H1 (cell line): ENCODE data around the gene PPIL4.

Experiments
- CHD2 ChIP-seq: IDR thresholded peaks from 2 replicates; pipeline ENCODE4 v1.6.1; 2012; ENCODE audit warnings: low read length, improper control_type of control experiment
- EP300 ChIP-seq, 2 experiments: IDR thresholded peaks; 1 replicate in 1 of 2; 2 replicates in 1 of 2; pipeline ENCODE4 v1.6.1; 2011 to 2012; ENCODE audit warnings: low read depth in 2 of 2, low read length in 2 of 2, mild to moderate bottlenecking in 2 of 2, borderline replicate concordance in 1 of 2, inconsistent platforms in 1 of 2, moderate library complexity in 1 of 2
- EZH2 ChIP-seq: fragments of 200-600 bp; sonication (generic); IDR thresholded peaks from 2 replicates; pipeline ENCODE4 v1.7.1; 2012; ENCODE audit warnings: low read depth, mild to moderate bottlenecking, moderate library complexity, low read length, inconsistent platforms; ENCODE audit not compliant: severe bottlenecking
- JUN ChIP-seq: IDR thresholded peaks from 2 replicates; pipeline ENCODE4 v1.6.1; 2011; ENCODE audit warnings: low read depth, mild to moderate bottlenecking, improper control_type of control experiment, low read length
- JUND ChIP-seq: IDR thresholded peaks from 2 replicates; pipeline ENCODE4 v1.6.1; 2011; ENCODE audit warnings: mild to moderate bottlenecking, improper control_type of control experiment, low read length
- KDM1A ChIP-seq: fragments of 200-600, 300-600 bp; sonication (generic); IDR thresholded peaks from 2 replicates; pipeline ENCODE4 v1.7.1; 2016; ENCODE audit warnings: mild to moderate bottlenecking, low read length, borderline replicate concordance
- POLR2A ChIP-seq, 2 experiments: IDR thresholded peaks; 1 replicate in 1 of 2; 2 replicates in 1 of 2; pipeline ENCODE4 v1.6.1; 2011; ENCODE audit warnings: low read depth in 2 of 2, low read length in 2 of 2, mild to moderate bottlenecking in 2 of 2; ENCODE audit errors: control extremely low read depth in 1 of 2
- SUZ12 ChIP-seq: fragments of 200-600 bp; sonication (generic); IDR thresholded peaks from 2 replicates; pipeline ENCODE4 v1.6.1; 2012; ENCODE audit warnings: mild to moderate bottlenecking, inconsistent platforms, low read length, moderate library complexity, mixed read lengths
- YY1 ChIP-seq: IDR thresholded peaks from 2 replicates; pipeline ENCODE4 v1.6.1; 2011; ENCODE audit warnings: low read depth, mild to moderate bottlenecking, low read length
- TF ChIP-seq, protein P1 (sequence below), 3 experiments: IDR thresholded peaks; 1 replicate in 2 of 3; 2 replicates in 1 of 3; pipeline versions ENCODE4 v1.5.1 to v1.6.1; 2011; ENCODE audit warnings: low read length in 3 of 3, mild to moderate bottlenecking in 3 of 3, inconsistent platforms in 2 of 3, low read depth in 1 of 3, moderate library complexity in 1 of 3; ENCODE audit not compliant: insufficient read depth in 1 of 3; ENCODE audit errors: control extremely low read depth in 1 of 3
- TF ChIP-seq, protein P2 (sequence below): IDR thresholded peaks from 2 replicates; pipeline ENCODE4 v1.6.1; 2012; ENCODE audit warnings: low read length, inconsistent platforms

DNA sequence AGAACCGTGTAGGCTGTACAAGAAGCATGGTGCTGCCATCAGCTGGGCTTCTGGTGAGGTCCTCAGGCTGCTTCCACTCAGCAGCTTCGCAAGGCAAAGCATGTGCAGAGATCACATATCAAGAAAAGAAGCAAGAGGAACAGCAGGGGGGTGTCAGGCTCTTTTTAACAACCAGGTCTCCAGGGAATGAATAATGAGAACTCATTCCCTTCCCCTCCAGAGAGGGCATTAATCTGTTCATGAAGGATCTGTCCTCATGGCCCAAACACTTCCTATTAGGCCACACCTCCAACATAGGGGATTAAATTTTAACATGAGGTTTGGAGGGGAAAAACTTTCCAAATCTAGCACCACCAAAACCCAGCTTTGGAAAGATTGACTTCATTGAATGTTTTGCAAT is 40.3 kb upstream of the PPIL4 start:
- TF ChIP-seq KDM1A (no peak), JUND (no peak), JUN (no peak), CHD2 (no peak), EP300 (IDR thresholded peaks at IDR 0.05; ENCODE audit: borderline replicate concordance in 1 of 2, low read depth in 2 of 2, low read length in 2 of 2) (no peak), POLR2A (IDR thresholded peaks at IDR 0.05; ENCODE audit: control extremely low read depth in 1 of 2, low read depth in 2 of 2, low read length in 2 of 2) (no peak), SUZ12 (no peak), YY1 (no peak), EZH2 (no peak)
- TF ChIP-seq, protein P1, sequence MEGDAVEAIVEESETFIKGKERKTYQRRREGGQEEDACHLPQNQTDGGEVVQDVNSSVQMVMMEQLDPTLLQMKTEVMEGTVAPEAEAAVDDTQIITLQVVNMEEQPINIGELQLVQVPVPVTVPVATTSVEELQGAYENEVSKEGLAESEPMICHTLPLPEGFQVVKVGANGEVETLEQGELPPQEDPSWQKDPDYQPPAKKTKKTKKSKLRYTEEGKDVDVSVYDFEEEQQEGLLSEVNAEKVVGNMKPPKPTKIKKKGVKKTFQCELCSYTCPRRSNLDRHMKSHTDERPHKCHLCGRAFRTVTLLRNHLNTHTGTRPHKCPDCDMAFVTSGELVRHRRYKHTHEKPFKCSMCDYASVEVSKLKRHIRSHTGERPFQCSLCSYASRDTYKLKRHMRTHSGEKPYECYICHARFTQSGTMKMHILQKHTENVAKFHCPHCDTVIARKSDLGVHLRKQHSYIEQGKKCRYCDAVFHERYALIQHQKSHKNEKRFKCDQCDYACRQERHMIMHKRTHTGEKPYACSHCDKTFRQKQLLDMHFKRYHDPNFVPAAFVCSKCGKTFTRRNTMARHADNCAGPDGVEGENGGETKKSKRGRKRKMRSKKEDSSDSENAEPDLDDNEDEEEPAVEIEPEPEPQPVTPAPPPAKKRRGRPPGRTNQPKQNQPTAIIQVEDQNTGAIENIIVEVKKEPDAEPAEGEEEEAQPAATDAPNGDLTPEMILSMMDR (IDR thresholded peaks at IDR 0.05; ENCODE audit: control extremely low read depth in 1 of 3, insufficient read depth in 1 of 3, low read depth in 1 of 3, low read length in 3 of 3) = no peak
- TF ChIP-seq, protein P2, sequence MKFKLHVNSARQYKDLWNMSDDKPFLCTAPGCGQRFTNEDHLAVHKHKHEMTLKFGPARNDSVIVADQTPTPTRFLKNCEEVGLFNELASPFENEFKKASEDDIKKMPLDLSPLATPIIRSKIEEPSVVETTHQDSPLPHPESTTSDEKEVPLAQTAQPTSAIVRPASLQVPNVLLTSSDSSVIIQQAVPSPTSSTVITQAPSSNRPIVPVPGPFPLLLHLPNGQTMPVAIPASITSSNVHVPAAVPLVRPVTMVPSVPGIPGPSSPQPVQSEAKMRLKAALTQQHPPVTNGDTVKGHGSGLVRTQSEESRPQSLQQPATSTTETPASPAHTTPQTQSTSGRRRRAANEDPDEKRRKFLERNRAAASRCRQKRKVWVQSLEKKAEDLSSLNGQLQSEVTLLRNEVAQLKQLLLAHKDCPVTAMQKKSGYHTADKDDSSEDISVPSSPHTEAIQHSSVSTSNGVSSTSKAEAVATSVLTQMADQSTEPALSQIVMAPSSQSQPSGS = no peak
